ENCODE measurements around the gene MLX. TPM values are rescaled to one million over a fixed set of nuclear protein-coding genes. Genes with fewer than 3 reads are reported as not detected.
A peak's percentile ranks its signal among the peaks of the same experiment; 100 is the strongest.

MLX gene
- total RNA-seq, 1 experiment from 2014 or later = 25.8 TPM

DNA sequence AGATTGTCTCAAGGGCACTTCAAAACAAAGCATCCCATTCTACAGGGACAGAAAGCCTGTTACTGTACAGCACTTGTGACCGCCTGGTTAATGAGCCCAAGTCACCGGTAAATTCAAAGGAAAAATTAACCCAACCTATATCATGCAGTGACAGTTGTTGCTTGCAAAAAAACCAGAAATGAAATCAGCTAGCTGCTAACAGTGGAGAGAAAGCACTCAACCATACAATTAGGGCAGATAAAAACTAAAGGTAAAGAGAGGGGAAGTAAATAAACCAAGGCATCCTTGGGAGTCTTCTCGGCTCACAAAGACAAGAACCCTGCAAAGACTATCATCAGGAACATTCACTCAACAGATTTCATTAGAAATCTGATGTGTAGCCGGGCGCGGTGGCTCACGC is 36.4 kb downstream of the MLX start:
- H4K20me1 ChIP-seq (ENCODE audit: low read length) = no peaks in the 10 kb centered on the region
- CTCF ChIA-PET = no interaction called here
- DNase-seq = no peak
- H3K9me2 ChIP-seq (replicated peaks; ENCODE audit: low read length) = no peaks in the 10 kb centered on the region
- no peaks in the 10 kb centered on the region for H3K27me3 ChIP-seq (ENCODE audit: low read length)
- no peak overlapping the region for H3K4me3 ChIP-seq (ENCODE audit: low read length)
- intact Hi-C loops (cut with micrococcal nuclease) = no loop called here
- peaks cover 4% of the 10 kb centered on the region; the same call in 1 of the 2 replicates for H3K4me1 ChIP-seq (ENCODE audit: insufficient read depth, low read length)
- BruUV-seq (replicated peaks) = no TSS peak
- ATAC-seq = no peak
- H3K9ac ChIP-seq (ENCODE audit: low read length) = no peak overlapping the region
- no peaks in the 10 kb centered on the region for H3K9me3 ChIP-seq (ENCODE audit: low read length)
- TF ChIP-seq EZH2phosphoT487 (IDR thresholded peaks at IDR 0.05; ENCODE audit: borderline replicate concordance, low read length) (no peak), EZH2 (IDR thresholded peaks at IDR 0.05; ENCODE audit: low read length, unreplicated experiment) (no peak)
- H3F3A ChIP-seq (ENCODE audit: low read length, unreplicated experiment) = no peaks in the 10 kb centered on the region
- POLR2A ChIA-PET (ENCODE audit: unreplicated experiment) = no interaction called here
- no peak overlapping the region for H3K27ac ChIP-seq (ENCODE audit: low read length)
- peaks cover 61% of the 10 kb centered on the region for H3K79me2 ChIP-seq (ENCODE audit: low read length)
- H3K4me2 ChIP-seq (ENCODE audit: low read length) = no peak overlapping the region
- no peaks in the 10 kb centered on the region for H3K36me3 ChIP-seq (ENCODE audit: low read depth, low read length)
- no peak overlapping the region for H2AFZ ChIP-seq (ENCODE audit: low read length)

DNA sequence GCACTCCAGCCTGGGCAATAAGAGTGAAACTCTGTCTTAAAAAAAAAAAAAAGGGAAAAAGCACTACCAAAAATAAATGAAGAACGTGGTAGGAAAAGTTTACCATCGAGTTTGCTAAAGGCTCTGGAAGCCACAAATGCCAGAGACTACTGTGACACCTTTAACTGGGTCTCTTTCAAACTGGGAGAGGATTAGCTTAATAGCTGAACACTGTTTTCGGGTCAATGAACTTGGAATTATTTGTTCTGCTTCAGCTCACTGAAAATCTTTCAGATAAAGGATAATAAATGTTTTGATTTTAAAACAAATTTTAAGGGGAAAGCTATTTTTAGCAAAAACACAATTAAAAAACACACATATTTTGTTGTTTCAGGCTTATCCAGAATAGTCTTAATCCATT is 40.9 kb downstream of the MLX start:
- Histone ChIP-seq H3F3A (ENCODE audit: low read length, unreplicated experiment) (no peaks in the 10 kb centered on the region), H3K79me2 (ENCODE audit: low read length) (peaks cover 70% of the 10 kb centered on the region), H3K4me2 (ENCODE audit: low read length) (peak overlapping the region; percentile 90), H3K27ac (ENCODE audit: low read length) (no peak overlapping the region), H4K20me1 (ENCODE audit: low read length) (no peaks in the 10 kb centered on the region), H2AFZ (ENCODE audit: low read length) (no peak overlapping the region), H3K9me2 (replicated peaks; ENCODE audit: low read length) (no peaks in the 10 kb centered on the region), H3K9ac (ENCODE audit: low read length) (peak overlapping the region; percentile 92; the same call in 1 of the 2 replicates), H3K36me3 (ENCODE audit: low read depth, low read length) (no peaks in the 10 kb centered on the region), H3K27me3 (ENCODE audit: low read length) (no peaks in the 10 kb centered on the region), H3K9me3 (ENCODE audit: low read length) (no peaks in the 10 kb centered on the region), H3K4me1 (ENCODE audit: insufficient read depth, low read length) (peaks cover 4% of the 10 kb centered on the region; the same call in 1 of the 2 replicates), H3K4me3 (ENCODE audit: low read length) (peak overlapping the region; percentile 98)
- ChIA-PET CTCF (no interaction called here), POLR2A (ENCODE audit: unreplicated experiment) (interaction anchor here (0.5 kb wide), 1 partner anchor 14 kb away, joined by 4 read pairs; no protein-coding TSS in a partner anchor)
- BruUV-seq (replicated peaks) = no TSS peak
- intact Hi-C loops (cut with micrococcal nuclease) = loop anchor here (5.0 kb wide), 1 partner anchor 70 kb away; the partner anchor contains the start of gene PLEKHH3
- ATAC-seq (no peak), DNase-seq (no peak)
- TF ChIP-seq EZH2phosphoT487 (IDR thresholded peaks at IDR 0.05; ENCODE audit: borderline replicate concordance, low read length) = no peak
- no peak for TF ChIP-seq EZH2 (IDR thresholded peaks at IDR 0.05; ENCODE audit: low read length, unreplicated experiment)
- TF ChIP-seq, protein P1, sequence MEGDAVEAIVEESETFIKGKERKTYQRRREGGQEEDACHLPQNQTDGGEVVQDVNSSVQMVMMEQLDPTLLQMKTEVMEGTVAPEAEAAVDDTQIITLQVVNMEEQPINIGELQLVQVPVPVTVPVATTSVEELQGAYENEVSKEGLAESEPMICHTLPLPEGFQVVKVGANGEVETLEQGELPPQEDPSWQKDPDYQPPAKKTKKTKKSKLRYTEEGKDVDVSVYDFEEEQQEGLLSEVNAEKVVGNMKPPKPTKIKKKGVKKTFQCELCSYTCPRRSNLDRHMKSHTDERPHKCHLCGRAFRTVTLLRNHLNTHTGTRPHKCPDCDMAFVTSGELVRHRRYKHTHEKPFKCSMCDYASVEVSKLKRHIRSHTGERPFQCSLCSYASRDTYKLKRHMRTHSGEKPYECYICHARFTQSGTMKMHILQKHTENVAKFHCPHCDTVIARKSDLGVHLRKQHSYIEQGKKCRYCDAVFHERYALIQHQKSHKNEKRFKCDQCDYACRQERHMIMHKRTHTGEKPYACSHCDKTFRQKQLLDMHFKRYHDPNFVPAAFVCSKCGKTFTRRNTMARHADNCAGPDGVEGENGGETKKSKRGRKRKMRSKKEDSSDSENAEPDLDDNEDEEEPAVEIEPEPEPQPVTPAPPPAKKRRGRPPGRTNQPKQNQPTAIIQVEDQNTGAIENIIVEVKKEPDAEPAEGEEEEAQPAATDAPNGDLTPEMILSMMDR (conservative IDR thresholded peaks at IDR 0.05; ENCODE audit: low read depth, low read length) = no peak

DNA sequence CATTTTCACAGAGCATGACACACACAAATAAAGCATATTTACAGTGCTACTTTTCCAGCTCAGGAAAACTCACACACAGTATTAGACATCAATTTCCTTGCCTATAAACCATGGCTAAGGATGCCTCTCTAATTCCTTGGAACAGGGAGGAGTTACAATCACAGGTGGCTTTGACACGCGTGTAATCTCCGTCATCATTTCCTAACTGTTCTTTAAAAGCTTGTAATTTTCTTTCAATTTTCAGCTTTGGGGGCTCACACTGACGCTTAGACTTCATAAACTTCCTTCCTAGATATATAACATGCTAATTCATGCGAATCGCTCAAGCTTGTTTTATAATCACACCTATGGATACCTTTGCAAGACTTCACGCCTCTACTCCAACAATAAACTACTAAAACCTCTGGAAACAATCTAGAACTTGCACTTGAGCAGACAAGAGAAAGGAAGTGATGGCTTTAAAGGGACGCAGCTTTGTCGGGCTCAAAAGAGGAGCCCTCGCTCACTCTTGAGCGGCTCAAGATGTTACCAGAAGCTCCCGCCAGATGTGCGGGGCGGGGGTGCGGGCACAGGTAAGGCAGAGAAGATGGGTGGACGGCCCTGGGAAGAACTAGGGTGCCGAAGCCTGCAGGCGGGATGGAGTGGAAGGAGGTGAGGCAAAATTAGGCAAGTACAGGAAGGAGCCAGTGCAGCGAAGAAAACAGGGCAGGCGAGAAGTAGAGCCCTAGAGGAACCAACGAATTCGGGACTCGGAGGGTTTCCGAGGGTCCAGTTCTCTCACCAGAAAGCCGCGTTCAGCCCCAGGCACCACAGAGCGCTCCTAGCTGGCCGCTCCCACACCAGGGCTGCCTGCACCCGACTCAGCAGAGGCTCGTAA is 41.6 kb downstream of the MLX start:
- Histone ChIP-seq H3K9me3 (ENCODE audit: low read length) (no peaks in the 10 kb centered on the region), H3K4me3 (ENCODE audit: low read length) (peak overlapping the region; percentile 98), H3K9me2 (replicated peaks; ENCODE audit: low read length) (no peaks in the 10 kb centered on the region), H3K4me2 (ENCODE audit: low read length) (peak overlapping the region; percentile 90), H3K27me3 (ENCODE audit: low read length) (no peaks in the 10 kb centered on the region), H3K4me1 (ENCODE audit: insufficient read depth, low read length) (peaks cover 4% of the 10 kb centered on the region; the same call in 1 of the 2 replicates), H3K79me2 (ENCODE audit: low read length) (peaks cover 62% of the 10 kb centered on the region), H3F3A (ENCODE audit: low read length, unreplicated experiment) (no peaks in the 10 kb centered on the region), H3K36me3 (ENCODE audit: low read depth, low read length) (no peaks in the 10 kb centered on the region), H2AFZ (ENCODE audit: low read length) (peak overlapping the region; percentile 77), H4K20me1 (ENCODE audit: low read length) (no peaks in the 10 kb centered on the region), H3K27ac (ENCODE audit: low read length) (peak overlapping the region; percentile 35; the same call in 1 of the 2 replicates), H3K9ac (ENCODE audit: low read length) (peak overlapping the region; percentile 92)
- BruUV-seq (replicated peaks) = TSS peak; percentile 55
- ChIA-PET POLR2A (ENCODE audit: unreplicated experiment) (interaction anchor here (0.5 to 0.6 kb wide), 3 partner anchors 15 to 527 kb away, joined by 3 to 4 read pairs (median 4); no protein-coding TSS in a partner anchor), CTCF (interaction anchor here (0.9 to 1.7 kb wide), 6 partner anchors 10 to 72 kb away, joined by 3 to 15 read pairs (median 4); partner anchors contain the start of genes NAGLU and PSMC3IP)
- intact Hi-C loops (cut with micrococcal nuclease) = loop anchor here (5.0 kb wide), 1 partner anchor 69 kb away; the partner anchor contains the start of gene PLEKHH3
- peak; percentile 68 for ATAC-seq
- DNase-seq = no peak
- TF ChIP-seq EZH2 (IDR thresholded peaks at IDR 0.05; ENCODE audit: low read length, unreplicated experiment) (no peak), EZH2phosphoT487 (IDR thresholded peaks at IDR 0.05; ENCODE audit: borderline replicate concordance, low read length) (no peak)
- TF ChIP-seq, protein P1 (conservative IDR thresholded peaks at IDR 0.05; ENCODE audit: low read depth, low read length) = no peak

Measured in PC-3 (cell line).